ENCODE measurements around the gene TPD52L1. TPM values are rescaled to one million over a fixed set of nuclear protein-coding genes. Genes with fewer than 3 reads are reported as not detected.

TPD52L1 gene
- total and polyA plus RNA-seq, 2 experiments from 2014 or later: 171 to 182 TPM

DNA sequence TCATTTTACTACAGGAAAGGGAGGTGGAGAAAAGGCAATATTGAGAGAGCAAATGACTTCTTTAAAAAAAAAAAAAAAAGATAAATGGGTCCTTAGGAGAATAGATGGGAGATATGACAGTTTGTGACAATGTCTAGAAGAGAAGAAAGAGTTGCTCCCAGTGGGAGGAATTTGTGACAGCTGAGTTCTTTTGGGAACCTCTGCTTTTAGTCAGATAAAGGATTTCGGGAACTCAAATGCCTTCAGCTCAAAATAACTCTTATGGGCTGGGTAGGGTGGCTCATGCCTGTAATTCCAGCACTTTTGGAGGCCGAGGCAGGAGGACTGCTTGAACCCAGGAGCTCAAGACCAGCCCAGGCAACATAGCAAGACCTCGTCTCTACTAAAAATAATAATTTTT is 13.1 kb downstream of the TPD52L1 start:
- Histone ChIP-seq H3K79me2 (peaks cover 5% of the 10 kb centered on the region), H4K20me1 (ENCODE audit: insufficient read depth, poor library complexity, severe bottlenecking) (no peaks in the 10 kb centered on the region), H3K4me2 (no peak overlapping the region), H3K9me3 (ENCODE audit: low read depth) (no peaks in the 10 kb centered on the region), H3K36me3 (replicated peaks; ENCODE audit: insufficient read depth, low read depth) (no peaks in the 10 kb centered on the region), H3K27me3 (no peaks in the 10 kb centered on the region), H3K4me1 (ENCODE audit: insufficient read depth) (no peaks in the 10 kb centered on the region), H3K9me2 (replicated peaks; ENCODE audit: insufficient read depth) (no peaks in the 10 kb centered on the region), H3K27ac (no peak overlapping the region), H3K4me3 (no peak overlapping the region), H2AFZ (no peak overlapping the region)
- DNase-seq (ENCODE audit: low spot score): no peak
- TF ChIP-seq, protein P1, sequence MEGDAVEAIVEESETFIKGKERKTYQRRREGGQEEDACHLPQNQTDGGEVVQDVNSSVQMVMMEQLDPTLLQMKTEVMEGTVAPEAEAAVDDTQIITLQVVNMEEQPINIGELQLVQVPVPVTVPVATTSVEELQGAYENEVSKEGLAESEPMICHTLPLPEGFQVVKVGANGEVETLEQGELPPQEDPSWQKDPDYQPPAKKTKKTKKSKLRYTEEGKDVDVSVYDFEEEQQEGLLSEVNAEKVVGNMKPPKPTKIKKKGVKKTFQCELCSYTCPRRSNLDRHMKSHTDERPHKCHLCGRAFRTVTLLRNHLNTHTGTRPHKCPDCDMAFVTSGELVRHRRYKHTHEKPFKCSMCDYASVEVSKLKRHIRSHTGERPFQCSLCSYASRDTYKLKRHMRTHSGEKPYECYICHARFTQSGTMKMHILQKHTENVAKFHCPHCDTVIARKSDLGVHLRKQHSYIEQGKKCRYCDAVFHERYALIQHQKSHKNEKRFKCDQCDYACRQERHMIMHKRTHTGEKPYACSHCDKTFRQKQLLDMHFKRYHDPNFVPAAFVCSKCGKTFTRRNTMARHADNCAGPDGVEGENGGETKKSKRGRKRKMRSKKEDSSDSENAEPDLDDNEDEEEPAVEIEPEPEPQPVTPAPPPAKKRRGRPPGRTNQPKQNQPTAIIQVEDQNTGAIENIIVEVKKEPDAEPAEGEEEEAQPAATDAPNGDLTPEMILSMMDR (IDR thresholded peaks at IDR 0.05; ENCODE audit: poor library complexity): no peak
- no peak for TF ChIP-seq EZH2phosphoT487 (IDR thresholded peaks at IDR 0.05; ENCODE audit: low read depth, severe bottlenecking, unreplicated experiment)
- TF ChIP-seq EZH2 (IDR thresholded peaks at IDR 0.05; ENCODE audit: borderline replicate concordance): no peak
- WGBS (ENCODE audit: low lambda C conversion rate, missing lambda C conversion rate): 85% methylated on average over 3 of the region's 3 CpGs

DNA sequence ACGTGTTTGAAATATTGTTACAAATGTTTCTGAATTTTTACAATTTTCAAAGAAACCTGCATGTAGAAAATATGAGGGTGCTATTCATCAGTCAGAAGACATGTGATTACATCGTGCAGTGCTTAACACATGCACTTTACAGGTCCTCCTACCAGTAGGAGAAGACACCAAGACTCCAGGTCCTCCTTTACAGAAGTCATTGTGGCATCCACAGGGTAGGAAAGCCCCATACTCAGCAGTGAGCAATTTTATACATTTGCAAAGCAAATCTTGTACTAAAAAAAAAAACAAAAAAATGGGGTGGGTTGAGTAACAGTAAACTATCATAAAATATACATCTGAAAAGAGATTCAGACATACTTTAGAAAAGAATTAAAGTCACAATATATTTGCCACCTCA is 14.0 kb downstream of the TPD52L1 start:
- DNase-seq (ENCODE audit: low spot score): no peak
- Histone ChIP-seq H3K4me2 (no peak overlapping the region), H4K20me1 (ENCODE audit: insufficient read depth, poor library complexity, severe bottlenecking) (no peaks in the 10 kb centered on the region), H3K4me1 (ENCODE audit: insufficient read depth) (no peaks in the 10 kb centered on the region), H3K36me3 (replicated peaks; ENCODE audit: insufficient read depth, low read depth) (no peaks in the 10 kb centered on the region), H3K9me3 (ENCODE audit: low read depth) (no peaks in the 10 kb centered on the region), H2AFZ (no peak overlapping the region), H3K79me2 (no peaks in the 10 kb centered on the region), H3K4me3 (no peak overlapping the region), H3K27me3 (no peaks in the 10 kb centered on the region), H3K9me2 (replicated peaks; ENCODE audit: insufficient read depth) (no peaks in the 10 kb centered on the region), H3K27ac (no peak overlapping the region)
- 94% methylated on average over 2 of the region's 2 CpGs for WGBS (ENCODE audit: low lambda C conversion rate, missing lambda C conversion rate)
- TF ChIP-seq, protein P1 (IDR thresholded peaks at IDR 0.05; ENCODE audit: poor library complexity): no peak
- TF ChIP-seq EZH2phosphoT487 (IDR thresholded peaks at IDR 0.05; ENCODE audit: low read depth, severe bottlenecking, unreplicated experiment) (no peak), EZH2 (IDR thresholded peaks at IDR 0.05; ENCODE audit: borderline replicate concordance) (no peak)

DNA sequence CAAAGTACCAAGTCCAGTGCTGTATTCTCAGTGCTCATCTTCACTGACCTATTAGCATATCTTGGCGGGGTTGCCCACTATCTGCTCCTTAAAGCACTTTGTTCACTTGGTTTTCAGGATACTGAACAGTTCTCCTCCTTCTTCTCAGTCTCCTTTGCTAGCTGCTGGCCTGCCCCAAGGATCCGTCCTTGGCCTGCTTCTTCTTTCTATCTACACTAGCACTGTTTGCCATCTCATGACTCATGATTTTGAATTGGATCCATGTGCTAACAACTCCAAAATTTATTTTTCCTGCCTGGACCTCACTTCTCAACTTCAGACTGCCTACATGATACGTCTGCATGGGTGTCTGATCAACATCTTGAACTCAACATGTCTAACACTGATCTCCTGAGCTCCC is 15.5 kb downstream of the TPD52L1 start:
- Histone ChIP-seq H3K9me3 (ENCODE audit: low read depth) (no peaks in the 10 kb centered on the region), H3K27me3 (no peaks in the 10 kb centered on the region), H3K27ac (no peak overlapping the region), H3K9me2 (replicated peaks; ENCODE audit: insufficient read depth) (no peaks in the 10 kb centered on the region), H3K4me1 (ENCODE audit: insufficient read depth) (no peaks in the 10 kb centered on the region), H4K20me1 (ENCODE audit: insufficient read depth, poor library complexity, severe bottlenecking) (no peaks in the 10 kb centered on the region), H3K4me2 (no peak overlapping the region), H3K4me3 (no peak overlapping the region), H2AFZ (no peak overlapping the region), H3K36me3 (replicated peaks; ENCODE audit: insufficient read depth, low read depth) (no peaks in the 10 kb centered on the region), H3K79me2 (peaks cover 3% of the 10 kb centered on the region)
- TF ChIP-seq EZH2phosphoT487 (IDR thresholded peaks at IDR 0.05; ENCODE audit: low read depth, severe bottlenecking, unreplicated experiment): no peak
- no peak for TF ChIP-seq EZH2 (IDR thresholded peaks at IDR 0.05; ENCODE audit: borderline replicate concordance)
- TF ChIP-seq, protein P1 (IDR thresholded peaks at IDR 0.05; ENCODE audit: poor library complexity): no peak
- DNase-seq (ENCODE audit: low spot score): no peak
- WGBS (ENCODE audit: low lambda C conversion rate, missing lambda C conversion rate): 90% methylated on average over 3 of the region's 3 CpGs

DNA sequence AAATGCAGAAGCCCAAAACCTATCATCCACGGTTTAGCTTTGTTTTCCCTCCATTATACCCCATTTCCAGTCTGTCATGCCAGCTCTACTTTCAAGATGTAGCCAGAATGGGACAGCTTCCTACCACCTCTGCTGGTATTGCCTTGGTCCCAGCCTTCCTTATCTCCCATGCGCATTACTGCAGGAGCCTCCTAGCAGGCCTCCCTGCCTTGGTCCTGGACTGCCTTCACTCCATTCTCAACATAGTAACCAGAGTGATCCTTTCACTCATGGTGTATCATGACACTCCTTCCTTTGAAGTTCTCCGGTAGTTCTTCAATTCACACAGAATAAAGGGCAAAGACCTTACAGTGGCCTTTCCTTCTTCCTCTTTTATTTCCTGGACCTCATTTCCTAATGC is 15.9 kb downstream of the TPD52L1 start:
- WGBS (ENCODE audit: low lambda C conversion rate, missing lambda C conversion rate): 98% methylated on average over 3 of the region's 3 CpGs
- H2AFZ ChIP-seq: no peak overlapping the region

More for the DNA sequence above, 15.9 kb downstream of the TPD52L1 start:
- Histone ChIP-seq H3K79me2 (peaks cover 3% of the 10 kb centered on the region), H3K27me3 (no peaks in the 10 kb centered on the region), H3K4me1 (ENCODE audit: insufficient read depth) (no peaks in the 10 kb centered on the region), H3K9me2 (replicated peaks; ENCODE audit: insufficient read depth) (no peaks in the 10 kb centered on the region), H3K4me3 (no peak overlapping the region), H3K36me3 (replicated peaks; ENCODE audit: insufficient read depth, low read depth) (no peaks in the 10 kb centered on the region), H3K4me2 (no peak overlapping the region), H3K9me3 (ENCODE audit: low read depth) (no peaks in the 10 kb centered on the region), H4K20me1 (ENCODE audit: insufficient read depth, poor library complexity, severe bottlenecking) (no peaks in the 10 kb centered on the region), H3K27ac (no peak overlapping the region)
- no peak for TF ChIP-seq EZH2 (IDR thresholded peaks at IDR 0.05; ENCODE audit: borderline replicate concordance)
- no peak for TF ChIP-seq EZH2phosphoT487 (IDR thresholded peaks at IDR 0.05; ENCODE audit: low read depth, severe bottlenecking, unreplicated experiment)
- TF ChIP-seq, protein P1 (IDR thresholded peaks at IDR 0.05; ENCODE audit: poor library complexity): no peak
- no peak for DNase-seq (ENCODE audit: low spot score)

Measured in hepatocyte (in vitro differentiated cells).